Measurements from ENCODE around the gene ARFGEF2.

DNA sequence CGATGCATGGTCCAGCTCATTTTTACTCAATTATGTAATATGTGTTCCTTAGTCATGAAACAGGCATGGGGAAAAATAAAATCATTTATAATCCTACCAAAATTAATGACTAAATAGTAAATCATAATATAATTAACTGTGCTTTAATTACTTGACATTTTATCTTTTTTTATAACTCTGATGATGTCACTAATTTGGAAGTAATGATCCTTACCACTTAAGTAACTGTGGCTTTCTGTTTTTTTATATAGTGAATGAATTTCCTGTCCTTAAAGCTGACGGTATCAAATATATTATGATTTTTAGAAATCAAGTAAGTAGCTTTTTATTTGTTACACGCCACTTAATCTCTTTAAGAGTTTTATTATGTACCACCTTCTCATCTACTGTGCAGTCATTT, 156.8 kb downstream of the ARFGEF2 start:
- TF ChIP-seq, protein P1, sequence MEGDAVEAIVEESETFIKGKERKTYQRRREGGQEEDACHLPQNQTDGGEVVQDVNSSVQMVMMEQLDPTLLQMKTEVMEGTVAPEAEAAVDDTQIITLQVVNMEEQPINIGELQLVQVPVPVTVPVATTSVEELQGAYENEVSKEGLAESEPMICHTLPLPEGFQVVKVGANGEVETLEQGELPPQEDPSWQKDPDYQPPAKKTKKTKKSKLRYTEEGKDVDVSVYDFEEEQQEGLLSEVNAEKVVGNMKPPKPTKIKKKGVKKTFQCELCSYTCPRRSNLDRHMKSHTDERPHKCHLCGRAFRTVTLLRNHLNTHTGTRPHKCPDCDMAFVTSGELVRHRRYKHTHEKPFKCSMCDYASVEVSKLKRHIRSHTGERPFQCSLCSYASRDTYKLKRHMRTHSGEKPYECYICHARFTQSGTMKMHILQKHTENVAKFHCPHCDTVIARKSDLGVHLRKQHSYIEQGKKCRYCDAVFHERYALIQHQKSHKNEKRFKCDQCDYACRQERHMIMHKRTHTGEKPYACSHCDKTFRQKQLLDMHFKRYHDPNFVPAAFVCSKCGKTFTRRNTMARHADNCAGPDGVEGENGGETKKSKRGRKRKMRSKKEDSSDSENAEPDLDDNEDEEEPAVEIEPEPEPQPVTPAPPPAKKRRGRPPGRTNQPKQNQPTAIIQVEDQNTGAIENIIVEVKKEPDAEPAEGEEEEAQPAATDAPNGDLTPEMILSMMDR (IDR thresholded peaks at IDR 0.05; ENCODE audit: low read depth, low read length, missing input control) = no peak
- TF ChIP-seq SP1 (IDR thresholded peaks at IDR 0.05) (no peak), JUND (IDR thresholded peaks at IDR 0.05) (no peak)
- TF ChIP-seq, protein P2, sequence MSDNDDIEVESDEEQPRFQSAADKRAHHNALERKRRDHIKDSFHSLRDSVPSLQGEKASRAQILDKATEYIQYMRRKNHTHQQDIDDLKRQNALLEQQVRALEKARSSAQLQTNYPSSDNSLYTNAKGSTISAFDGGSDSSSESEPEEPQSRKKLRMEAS (IDR thresholded peaks at IDR 0.05) = no peak
- TF ChIP-seq, protein P3, sequence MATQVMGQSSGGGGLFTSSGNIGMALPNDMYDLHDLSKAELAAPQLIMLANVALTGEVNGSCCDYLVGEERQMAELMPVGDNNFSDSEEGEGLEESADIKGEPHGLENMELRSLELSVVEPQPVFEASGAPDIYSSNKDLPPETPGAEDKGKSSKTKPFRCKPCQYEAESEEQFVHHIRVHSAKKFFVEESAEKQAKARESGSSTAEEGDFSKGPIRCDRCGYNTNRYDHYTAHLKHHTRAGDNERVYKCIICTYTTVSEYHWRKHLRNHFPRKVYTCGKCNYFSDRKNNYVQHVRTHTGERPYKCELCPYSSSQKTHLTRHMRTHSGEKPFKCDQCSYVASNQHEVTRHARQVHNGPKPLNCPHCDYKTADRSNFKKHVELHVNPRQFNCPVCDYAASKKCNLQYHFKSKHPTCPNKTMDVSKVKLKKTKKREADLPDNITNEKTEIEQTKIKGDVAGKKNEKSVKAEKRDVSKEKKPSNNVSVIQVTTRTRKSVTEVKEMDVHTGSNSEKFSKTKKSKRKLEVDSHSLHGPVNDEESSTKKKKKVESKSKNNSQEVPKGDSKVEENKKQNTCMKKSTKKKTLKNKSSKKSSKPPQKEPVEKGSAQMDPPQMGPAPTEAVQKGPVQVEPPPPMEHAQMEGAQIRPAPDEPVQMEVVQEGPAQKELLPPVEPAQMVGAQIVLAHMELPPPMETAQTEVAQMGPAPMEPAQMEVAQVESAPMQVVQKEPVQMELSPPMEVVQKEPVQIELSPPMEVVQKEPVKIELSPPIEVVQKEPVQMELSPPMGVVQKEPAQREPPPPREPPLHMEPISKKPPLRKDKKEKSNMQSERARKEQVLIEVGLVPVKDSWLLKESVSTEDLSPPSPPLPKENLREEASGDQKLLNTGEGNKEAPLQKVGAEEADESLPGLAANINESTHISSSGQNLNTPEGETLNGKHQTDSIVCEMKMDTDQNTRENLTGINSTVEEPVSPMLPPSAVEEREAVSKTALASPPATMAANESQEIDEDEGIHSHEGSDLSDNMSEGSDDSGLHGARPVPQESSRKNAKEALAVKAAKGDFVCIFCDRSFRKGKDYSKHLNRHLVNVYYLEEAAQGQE (IDR thresholded peaks at IDR 0.05) = no peak
